Liver (tissue), 9 donors: ENCODE data around the gene KIRREL3. TPM values are rescaled to one million over a fixed set of nuclear protein-coding genes. Genes with fewer than 3 reads are reported as not detected.

Experiments
- DNase-seq: peaks from one replicate; pipeline ENCODE4 v3.0.0-alpha.2; 2017; ENCODE audit warnings: low spot score
- H3K27ac ChIP-seq, 2 donors: one replicate each; pipeline ENCODE4 v1.7.0; 2013; ENCODE audit warnings: inconsistent platforms in 2 of 2, low read length in 2 of 2, control low read depth in 1 of 2, low read depth in 1 of 2, mild to moderate bottlenecking in 1 of 2
- H3K27me3 ChIP-seq, 4 donors: one replicate each; pipeline versions ENCODE4 v1.6.1 to v1.7.0; 2013; ENCODE audit warnings: low read length in 3 of 4, inconsistent platforms in 1 of 4, mild to moderate bottlenecking in 1 of 4, moderate library complexity in 1 of 4; ENCODE audit not compliant: control insufficient read depth in 4 of 4, insufficient read depth in 4 of 4
- H3K36me3 ChIP-seq, 4 donors: one replicate each; pipeline versions ENCODE4 v1.6.1 to v1.7.0; 2013; ENCODE audit warnings: low read length in 3 of 4, mild to moderate bottlenecking in 3 of 4, low read depth in 1 of 4, moderate library complexity in 1 of 4; ENCODE audit not compliant: control insufficient read depth in 4 of 4, insufficient read depth in 3 of 4
- H3K4me1 ChIP-seq, 4 donors: one replicate each; pipeline versions ENCODE4 v1.6.1 to v1.7.0; 2013; ENCODE audit warnings: low read length in 3 of 4, mild to moderate bottlenecking in 3 of 4, moderate library complexity in 1 of 4; ENCODE audit not compliant: control insufficient read depth in 4 of 4, insufficient read depth in 4 of 4
- H3K4me3 ChIP-seq, 3 donors: one replicate each; pipeline versions ENCODE4 v1.6.1 to v1.7.0; 2013; ENCODE audit warnings: low read length in 3 of 3, control low read depth in 1 of 3, low read depth in 1 of 3, mild to moderate bottlenecking in 1 of 3
- H3K9ac ChIP-seq, 2 donors: one replicate each; pipeline ENCODE4 v1.7.0; 2013; ENCODE audit warnings: low read length in 2 of 2, mild to moderate bottlenecking in 2 of 2, moderate library complexity in 2 of 2, control low read depth in 1 of 2, low read depth in 1 of 2
- H3K9me3 ChIP-seq, 4 donors: one replicate each; pipeline versions ENCODE4 v1.6.1 to v1.7.0; 2013; ENCODE audit warnings: low read length in 3 of 4; ENCODE audit not compliant: control insufficient read depth in 4 of 4
- EGR1 ChIP-seq, 2 donors: IDR thresholded peaks; 2 replicates each; pipeline ENCODE4 v1.6.1; 2016 to 2018; ENCODE audit warnings: antibody characterized with exemption in 2 of 2, low read depth in 2 of 2
- FOXA2 ChIP-seq: IDR thresholded peaks from 2 replicates; pipeline ENCODE4 v1.6.1; 2016; ENCODE audit warnings: antibody characterized with exemption
- GABPA ChIP-seq, 2 donors: IDR thresholded peaks in 1 of 2; conservative IDR thresholded peaks in 1 of 2; 2 replicates each; pipeline ENCODE4 v1.6.1; 2016; ENCODE audit warnings: antibody characterized with exemption in 2 of 2, mild to moderate bottlenecking in 1 of 2, moderate library complexity in 1 of 2
- HNF4G ChIP-seq: IDR thresholded peaks from 2 replicates; pipeline ENCODE4 v1.6.1; 2016; ENCODE audit warnings: antibody characterized with exemption
- NR2F2 ChIP-seq: IDR thresholded peaks from 2 replicates; pipeline ENCODE4 v1.6.1; 2016; ENCODE audit warnings: antibody characterized with exemption
- REST ChIP-seq: IDR thresholded peaks from 2 replicates; pipeline ENCODE4 v1.6.1; 2016; ENCODE audit warnings: antibody characterized with exemption, mild to moderate bottlenecking
- RXRA ChIP-seq, 2 donors: IDR thresholded peaks; 2 replicates each; pipeline ENCODE4 v1.6.1; 2017 to 2018; ENCODE audit warnings: antibody characterized with exemption in 2 of 2, mild to moderate bottlenecking in 1 of 2
- WGBS: extraction: QIAGEN DNeasy Blood & Tissue Kit; methylation state at CpG from one replicate; pipeline ENCODE4 v1.1.7; 2013; 5-methylcytosine and 5-hydroxymethylcytosine counted together
- polyA plus RNA-seq, 2 donors: library from polyadenylated mRNA; stranded (reverse) in 1 of 2; unstranded in 1 of 2; fragments of 200-250 nt in 1 of 2; fragments of >200 nt in 1 of 2; fragmentation: Nextera tagmentation in 1 of 2; extraction: Ambion mirVana in 1 of 2; gene quantifications; one replicate each; pipeline versions ENCODE4 v1.2.1 to v1.2.3, GENCODE V29; 2013 to 2015
- total RNA-seq, 2 donors: library from RNA; depleted of rRNA; stranded (reverse); fragments of >200 nt; gene quantifications; one replicate each; pipeline ENCODE4 v1.2.3, GENCODE V29; 2014
- TF ChIP-seq, protein P1 (sequence below): IDR thresholded peaks from 2 replicates; pipeline ENCODE4 v1.6.1; 2016; ENCODE audit warnings: antibody characterized with exemption
- donor health status: healthy.
- donor health status: healthy.
- donor health status: healthy.
- donor health status: healthy.
- donor health status: healthy.

The KIRREL3 gene
- total and polyA plus RNA-seq, 4 donors, result 0.03 to 0.29 (median 0.08) TPM; not detected in 1

GRCh38 chr11:126561327-126561893 lies 439.2 kb downstream of the KIRREL3 start:
- no peak overlapping the region for H3K9ac ChIP-seq

GRCh38 chr11:126560221-126560620 lies 440.3 kb downstream of the KIRREL3 start:
- Histone ChIP-seq H3K36me3 (no peaks in the 10 kb centered on the region), H3K27me3 (no peaks in the 10 kb centered on the region), H3K27ac (no peak overlapping the region), H3K9me3 (no peaks in the 10 kb centered on the region), H3K9ac (no peak overlapping the region), H3K4me1 (no peaks in the 10 kb centered on the region), H3K4me3 (no peak overlapping the region)
- DNase-seq, result no peak
- TF ChIP-seq, protein P1, sequence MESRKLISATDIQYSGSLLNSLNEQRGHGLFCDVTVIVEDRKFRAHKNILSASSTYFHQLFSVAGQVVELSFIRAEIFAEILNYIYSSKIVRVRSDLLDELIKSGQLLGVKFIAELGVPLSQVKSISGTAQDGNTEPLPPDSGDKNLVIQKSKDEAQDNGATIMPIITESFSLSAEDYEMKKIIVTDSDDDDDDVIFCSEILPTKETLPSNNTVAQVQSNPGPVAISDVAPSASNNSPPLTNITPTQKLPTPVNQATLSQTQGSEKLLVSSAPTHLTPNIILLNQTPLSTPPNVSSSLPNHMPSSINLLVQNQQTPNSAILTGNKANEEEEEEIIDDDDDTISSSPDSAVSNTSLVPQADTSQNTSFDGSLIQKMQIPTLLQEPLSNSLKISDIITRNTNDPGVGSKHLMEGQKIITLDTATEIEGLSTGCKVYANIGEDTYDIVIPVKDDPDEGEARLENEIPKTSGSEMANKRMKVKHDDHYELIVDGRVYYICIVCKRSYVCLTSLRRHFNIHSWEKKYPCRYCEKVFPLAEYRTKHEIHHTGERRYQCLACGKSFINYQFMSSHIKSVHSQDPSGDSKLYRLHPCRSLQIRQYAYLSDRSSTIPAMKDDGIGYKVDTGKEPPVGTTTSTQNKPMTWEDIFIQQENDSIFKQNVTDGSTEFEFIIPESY, result no peak
- no peak for TF ChIP-seq NR2F2
- no peak for TF ChIP-seq FOXA2
- no peak for TF ChIP-seq GABPA (IDR thresholded peaks at IDR 0.05 in 1 of 2, conservative IDR thresholded peaks at IDR 0.05 in 1 of 2)
- TF ChIP-seq REST, result no peak
- TF ChIP-seq EGR1 (IDR thresholded peaks at IDR 0.05; ENCODE audit: low read depth in 2 of 2), result no peak
- no peak for TF ChIP-seq RXRA (IDR thresholded peaks at IDR 0.05)
- TF ChIP-seq HNF4G, result no peak
- 58% methylated on average over 4 of the region's 4 CpGs for WGBS

More at GRCh38 chr11:126561327-126561893, 439.2 kb downstream of the KIRREL3 start:
- no peak for TF ChIP-seq HNF4G
- peak; percentile 99 for TF ChIP-seq REST
- no peak for TF ChIP-seq FOXA2
- no peaks in the 10 kb centered on the region for H3K4me1 ChIP-seq
- H3K27ac ChIP-seq, result no peak overlapping the region
- H3K36me3 ChIP-seq, result no peaks in the 10 kb centered on the region
- H3K27me3 ChIP-seq, result no peaks in the 10 kb centered on the region
- DNase-seq, result peak; percentile 43
- H3K9me3 ChIP-seq, result no peaks in the 10 kb centered on the region
- WGBS, result 31% methylated on average over 8 of the region's 8 CpGs
- no peak overlapping the region for H3K4me3 ChIP-seq
